MM.1S (cell line): ENCODE measurements around the gene SLC35A2.
A peak's percentile ranks its signal among the peaks of the same experiment; 100 is the strongest.

Experiments
- DNase-seq: peaks from one replicate; pipeline ENCODE4 v3.0.0-alpha.2; 2015
- H2AFZ ChIP-seq: fragments of 300-600 bp; sonication (generic); 2 replicates; pipeline ENCODE4 v1.6.0; 2016; ENCODE audit warnings: antibody characterized with exemption, low read length
- H3F3A ChIP-seq: fragments of 300-600 bp; sonication (generic); 2 replicates; pipeline ENCODE4 v1.6.1; 2016; ENCODE audit warnings: mild to moderate bottlenecking, antibody characterized with exemption, low read length, moderate library complexity, mixed read lengths; ENCODE audit not compliant: insufficient read depth
- H3K27ac ChIP-seq: fragments of 300-600 bp; sonication (generic); 2 replicates; pipeline ENCODE4 v1.5.1; 2016; ENCODE audit warnings: mild to moderate bottlenecking, low read length
- H3K27me3 ChIP-seq: fragments of 300-600 bp; sonication (generic); replicated peaks from 2 replicates; pipeline ENCODE4 v1.6.0; 2016; ENCODE audit warnings: low read length; ENCODE audit not compliant: insufficient read depth
- H3K36me3 ChIP-seq: fragments of 300-600 bp; sonication (generic); replicated peaks from 2 replicates; pipeline ENCODE4 v1.6.1; 2016; ENCODE audit warnings: mild to moderate bottlenecking, low read length, mixed read lengths; ENCODE audit not compliant: insufficient read depth
- H3K4me1 ChIP-seq: fragments of 300-600 bp; sonication (generic); 2 replicates; pipeline ENCODE4 v1.6.1; 2016; ENCODE audit warnings: low read length, mixed read lengths
- H3K4me2 ChIP-seq: fragments of 300-600 bp; sonication (generic); 2 replicates; pipeline ENCODE4 v1.6.0; 2016; ENCODE audit warnings: low read depth, low read length
- H3K4me3 ChIP-seq: fragments of 300-600 bp; sonication (generic); 2 replicates; pipeline ENCODE4 v1.5.1; 2016; ENCODE audit warnings: low read length, mixed read lengths
- H3K79me2 ChIP-seq: fragments of 300-600 bp; sonication (generic); 2 replicates; pipeline ENCODE4 v1.6.1; 2016; ENCODE audit warnings: mixed run types, low read length, mixed read lengths
- H3K9ac ChIP-seq: fragments of 300-600 bp; sonication (generic); 2 replicates; pipeline ENCODE4 v1.6.1; 2016; ENCODE audit warnings: low read length, mixed read lengths
- H3K9me2 ChIP-seq: fragments of 300-600 bp; sonication (generic); replicated peaks from 2 replicates; pipeline ENCODE4 v1.6.1; 2016; ENCODE audit warnings: mild to moderate bottlenecking, low read length, mixed read lengths; ENCODE audit not compliant: insufficient read depth
- H3K9me3 ChIP-seq: fragments of 300-600 bp; sonication (generic); replicated peaks from 2 replicates; pipeline ENCODE4 v1.6.1; 2016; ENCODE audit warnings: mild to moderate bottlenecking, low read length, mixed read lengths; ENCODE audit not compliant: insufficient read depth
- H4K20me1 ChIP-seq: fragments of 300-600 bp; sonication (generic); 2 replicates; pipeline ENCODE4 v1.6.1; 2016; ENCODE audit warnings: mild to moderate bottlenecking, low read length, moderate library complexity, mixed read lengths; ENCODE audit not compliant: insufficient read depth
- CTCF ChIP-seq: fragments of 300-600 bp; sonication (generic); IDR thresholded peaks from 2 replicates; pipeline ENCODE4 v1.5.1; 2016; ENCODE audit warnings: antibody characterized with exemption, low read length, mixed read lengths
- EZH2 ChIP-seq: fragments of 300-600 bp; sonication (generic); optimal IDR thresholded peaks from 2 replicates; pipeline ENCODE3; 2017; ENCODE audit warnings: low read depth, mild to moderate bottlenecking, antibody characterized with exemption, low read length, mixed read lengths
- EZH2phosphoT487 ChIP-seq: fragments of 300-600 bp; sonication (generic); IDR thresholded peaks from 2 replicates; pipeline ENCODE4 v1.6.1; 2018; ENCODE audit warnings: antibody characterized with exemption, low read length

Gene SLC35A2

DNA sequence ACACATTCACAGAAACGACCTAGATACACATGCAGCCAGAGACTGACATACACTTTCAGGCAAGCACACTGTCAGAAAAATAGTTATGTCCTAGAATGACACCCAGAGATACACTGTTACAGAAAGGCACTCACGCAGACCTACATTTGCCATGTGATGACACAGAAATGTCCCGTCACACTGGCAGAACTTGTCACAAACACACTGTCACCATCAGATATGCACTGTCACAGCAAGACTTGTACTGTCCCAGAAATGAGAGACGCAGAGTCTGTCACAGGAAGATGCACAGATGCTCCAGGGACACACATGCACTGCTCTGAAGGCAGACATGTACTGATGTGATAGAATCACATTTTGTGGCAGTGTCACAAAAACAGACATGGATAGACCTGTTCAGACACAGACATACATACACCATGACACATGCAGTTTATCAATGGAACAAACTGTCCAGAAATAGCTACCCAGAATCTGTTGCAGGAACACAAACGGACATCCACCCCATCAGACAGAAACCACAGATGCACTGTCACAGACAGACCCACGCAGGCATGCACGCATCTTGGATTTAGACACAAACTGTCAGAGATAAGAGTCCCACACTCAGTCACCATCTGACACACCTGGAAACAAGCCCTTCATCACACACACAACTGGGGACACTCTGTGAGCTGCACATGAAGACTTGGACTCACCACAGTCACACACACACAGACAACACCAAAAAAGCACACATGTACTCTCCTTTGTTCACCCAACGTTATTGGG is 8.7 kb upstream of the SLC35A2 start:
- H3K4me1 ChIP-seq: peaks cover 18% of the 10 kb centered on the region
- TF ChIP-seq EZH2 (no peak), CTCF (no peak), EZH2phosphoT487 (no peak)
- peaks cover 14% of the 10 kb centered on the region for H3K36me3 ChIP-seq
- DNase-seq: no peak
- no peak overlapping the region for H2AFZ ChIP-seq
- peak overlapping the region; percentile 95 for H3K9ac ChIP-seq
- peak overlapping the region; percentile 85 for H3K4me2 ChIP-seq
- H3K9me2 ChIP-seq: no peaks in the 10 kb centered on the region
- H4K20me1 ChIP-seq: peaks cover 22% of the 10 kb centered on the region; the same call in 1 of the 2 replicates
- peak overlapping the region; percentile 59 for H3K4me3 ChIP-seq
- peaks cover 50% of the 10 kb centered on the region for H3F3A ChIP-seq
- peaks cover 86% of the 10 kb centered on the region for H3K79me2 ChIP-seq
- peak overlapping the region; percentile 98 for H3K27ac ChIP-seq
- H3K27me3 ChIP-seq: no peaks in the 10 kb centered on the region
- no peaks in the 10 kb centered on the region for H3K9me3 ChIP-seq

GRCh38 chrX:48919360-48919841 is 8.0 kb upstream of the SLC35A2 start:
- H3K36me3 ChIP-seq: peaks cover 18% of the 10 kb centered on the region
- TF ChIP-seq CTCF: no peak
- no peak for TF ChIP-seq EZH2

DNA sequence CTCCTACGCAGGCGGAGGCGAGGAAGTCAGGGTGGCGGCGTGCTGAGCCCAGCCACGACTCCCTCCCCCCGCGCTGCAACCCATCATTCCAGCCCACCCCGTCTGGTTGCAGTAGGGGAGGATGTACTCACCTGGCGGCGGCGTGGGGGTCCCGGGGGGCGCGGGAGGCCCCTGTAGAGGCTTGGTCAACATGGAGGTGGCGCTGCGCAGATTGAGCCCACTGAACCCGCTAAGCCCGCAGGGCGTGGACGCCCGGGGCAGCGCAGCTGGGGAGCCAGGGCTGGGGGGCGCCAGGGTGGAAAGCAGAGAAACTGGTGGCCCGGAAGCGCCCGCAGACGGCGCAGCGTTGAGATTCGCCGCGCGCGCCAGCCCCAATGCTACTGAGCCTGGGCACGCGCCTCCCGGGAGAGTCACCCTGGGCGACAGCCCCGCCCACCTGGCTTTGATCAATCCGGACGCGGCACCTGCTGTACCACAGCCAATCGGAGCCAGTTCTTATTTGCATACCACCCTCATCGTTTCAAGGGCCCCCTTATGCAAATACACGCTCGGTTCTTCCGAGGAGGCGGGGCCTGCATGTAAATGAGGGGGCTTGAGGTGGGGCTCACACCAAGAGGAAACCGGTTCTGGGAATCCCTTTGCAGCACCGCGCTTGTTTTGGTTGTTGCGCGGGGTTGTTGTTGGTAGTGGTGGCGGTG is 7.3 kb upstream of the SLC35A2 start, which contains the start of gene PIM2:
PIM2 (minus strand) TSS at position 382 of the 698 bp plus-strand sequence; CDS start at position 192, 190 bp downstream.
- H4K20me1 ChIP-seq: peaks cover 33% of the 10 kb centered on the region; the same call in 1 of the 2 replicates
- peak within 1 kb of the TSS; percentile 97 for H3K4me3 ChIP-seq
- peak; percentile 95 for DNase-seq
- H2AFZ ChIP-seq: no peak within 1 kb of the TSS
- H3K27me3 ChIP-seq: no peaks in the 10 kb centered on the region
- H3K9me2 ChIP-seq: no peaks in the 10 kb centered on the region
- peaks cover 20% of the 10 kb centered on the region for H3K4me1 ChIP-seq
- H3K36me3 ChIP-seq: peaks cover 23% of the 10 kb centered on the region
- H3K27ac ChIP-seq: peak within 1 kb of the TSS; percentile 98
- TF ChIP-seq CTCF (no peak), EZH2 (no peak), EZH2phosphoT487 (no peak)
- H3K4me2 ChIP-seq: peak within 1 kb of the TSS; percentile 85
- peaks cover 92% of the 10 kb centered on the region for H3K79me2 ChIP-seq
- peak within 1 kb of the TSS; percentile 99 for H3K9ac ChIP-seq
- H3K9me3 ChIP-seq: no peaks in the 10 kb centered on the region
- H3F3A ChIP-seq: peaks cover 63% of the 10 kb centered on the region

More at GRCh38 chrX:48919360-48919841, 8.0 kb upstream of the SLC35A2 start:
- H3F3A ChIP-seq: peaks cover 57% of the 10 kb centered on the region
- DNase-seq: peak; percentile 76
- peaks cover 92% of the 10 kb centered on the region for H3K79me2 ChIP-seq
- no peaks in the 10 kb centered on the region for H3K9me2 ChIP-seq
- no peaks in the 10 kb centered on the region for H3K27me3 ChIP-seq
- H3K4me1 ChIP-seq: peaks cover 18% of the 10 kb centered on the region
- H3K27ac ChIP-seq: peak overlapping the region; percentile 98
- H3K4me2 ChIP-seq: peak overlapping the region; percentile 85
- H4K20me1 ChIP-seq: peaks cover 30% of the 10 kb centered on the region; the same call in 1 of the 2 replicates
- H2AFZ ChIP-seq: no peak overlapping the region
- peak overlapping the region; percentile 59 for H3K4me3 ChIP-seq
- H3K9ac ChIP-seq: peak overlapping the region; percentile 95
- no peaks in the 10 kb centered on the region for H3K9me3 ChIP-seq
